ENCODE data around the gene WDR18. TPM values are rescaled to one million over a fixed set of nuclear protein-coding genes. Genes with fewer than 3 reads are reported as not detected.

WDR18 gene
- total and polyA plus RNA-seq, 2 of the 4 experiments (the other 2 are of a cell fraction), result 37.1 to 56.9 TPM

DNA sequence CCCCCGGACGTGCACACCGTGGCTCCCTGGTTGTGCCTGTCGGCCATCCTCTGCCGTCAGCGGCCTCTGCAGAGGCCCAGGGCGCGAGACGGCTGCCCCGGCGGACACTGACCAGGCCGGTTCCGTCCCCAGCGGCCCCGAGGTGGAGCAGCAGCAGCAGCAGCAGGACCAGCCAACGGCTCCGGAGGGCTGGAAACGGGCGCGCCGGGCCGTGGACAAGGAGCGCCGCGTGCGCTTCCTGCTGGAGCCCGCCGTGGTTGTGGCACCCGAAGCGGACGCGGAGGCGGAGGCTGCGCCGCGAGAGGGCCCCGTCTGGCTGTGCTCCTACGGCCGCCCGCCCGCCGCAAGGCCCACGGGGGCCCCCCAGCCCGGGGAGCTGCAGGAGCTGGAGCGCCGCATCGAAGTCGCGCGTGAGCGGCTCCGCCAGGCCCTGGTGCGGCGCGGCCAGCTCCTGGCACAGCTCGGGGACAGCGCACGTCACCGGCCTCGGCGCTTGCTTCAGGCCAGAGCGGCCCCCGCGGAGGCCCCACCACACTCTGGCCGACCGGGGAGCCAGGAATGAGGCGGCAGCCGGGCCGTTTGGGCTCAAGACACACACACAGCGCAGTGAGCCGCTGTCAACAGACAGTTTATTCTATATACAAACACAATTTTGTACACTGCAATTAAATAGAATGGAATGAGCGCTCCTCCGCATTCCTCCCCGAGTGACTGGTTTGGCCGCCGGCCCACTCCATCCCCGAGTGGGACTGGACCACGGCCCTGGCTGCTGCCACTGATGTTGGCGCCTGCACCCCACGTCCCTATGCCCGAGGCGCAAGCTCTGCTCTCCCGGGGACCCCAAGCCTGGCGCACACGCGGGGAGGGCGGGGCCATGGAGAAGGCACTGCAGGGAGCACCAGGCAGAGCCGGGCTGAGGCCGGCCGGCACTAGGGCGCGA is 25.2 kb downstream of the WDR18 start (continued):
- peak; percentile 35; the same call in 1 of the 2 replicates for TF ChIP-seq CEBPB (IDR thresholded peaks at IDR 0.05; ENCODE audit: low read depth, low read length)
- peak; percentile 62; the same call in 1 of the 2 replicates for TF ChIP-seq MAZ (IDR thresholded peaks at IDR 0.05; ENCODE audit: borderline replicate concordance, low read depth, low read length)
- TF ChIP-seq CHD1 (IDR thresholded peaks at IDR 0.05; ENCODE audit: low read depth, low read length), result no peak
- no peak for TF ChIP-seq POLR2A (IDR thresholded peaks at IDR 0.05; ENCODE audit: low read depth, low read length)
